Panc1 (cell line): Measurements from ENCODE around the gene RNASE12. TPM values are rescaled to one million over a fixed set of nuclear protein-coding genes. Genes with fewer than 3 reads are reported as not detected.

Experiments
- ATAC-seq: fragments of 200-7000 bp; cut with Tn5 transposase; 2 replicates; pipeline ENCODE4 v1.9.1; 2020; ENCODE audit warnings: mild to moderate bottlenecking, moderate library complexity
- BruUV-seq: library from RNA; stranded (reverse); fragments of 400-500 nt; replicated peaks from 2 replicates; lab custom pipeline; 2021; lab: Mats Ljungman, UMichigan
- CTCF ChIA-PET: fragments of 300-600 bp; sonication (Branson Sonifier 250); formaldehyde crosslinking; loops from one replicate; lab custom pipeline; 2022; ENCODE audit warnings: antibody characterized with exemption; lab: Charles Lee
- POLR2A ChIA-PET: fragments of 300-600 bp; sonication (Branson Sonifier 250); formaldehyde crosslinking; loops from one replicate; lab custom pipeline; 2022; ENCODE audit warnings: antibody characterized with exemption; lab: Charles Lee
- DNase-seq: peaks from one replicate; pipeline ENCODE4 v3.0.0-alpha.2; 2010; ENCODE audit warnings: low read depth, low spot score
- H3K27ac ChIP-seq: 2 replicates; pipeline ENCODE4 v1.5.1; 2011; ENCODE audit warnings: mild to moderate bottlenecking, low read length, inconsistent platforms
- H3K27me3 ChIP-seq: fragments of 200-500 bp; sonication (Bioruptor generic); 2 replicates; pipeline ENCODE4 v1.6.0; 2014; ENCODE audit warnings: low read length, inconsistent platforms; ENCODE audit not compliant: control insufficient read depth, insufficient read depth
- H3K36me3 ChIP-seq: fragments of 200-500 bp; sonication (Bioruptor generic); 2 replicates; pipeline ENCODE4 v1.5.1; 2014; ENCODE audit warnings: inconsistent platforms, mild to moderate bottlenecking, low read length, moderate library complexity; ENCODE audit not compliant: control insufficient read depth, insufficient read depth
- H3K4me1 ChIP-seq: 2 replicates; pipeline ENCODE4 v1.5.1; 2011; ENCODE audit warnings: inconsistent platforms, mild to moderate bottlenecking, low read length, moderate library complexity; ENCODE audit not compliant: control insufficient read depth, insufficient read depth
- H3K4me3 ChIP-seq, 2 experiments: 2 replicates each; pipeline ENCODE4 v1.5.1; 2011 to 2012; ENCODE audit warnings: low read depth in 2 of 2, low read length in 2 of 2, mild to moderate bottlenecking in 2 of 2, inconsistent platforms in 1 of 2, moderate library complexity in 1 of 2
- H3K9me3 ChIP-seq: fragments of 200-500 bp; sonication (Bioruptor generic); 2 replicates; pipeline ENCODE4 v1.5.1; 2014; ENCODE audit warnings: low read depth, mild to moderate bottlenecking, inconsistent platforms, low read length, moderate library complexity; ENCODE audit not compliant: control insufficient read depth, insufficient read depth
- POLR2AphosphoS5 ChIP-seq: IDR thresholded peaks from 2 replicates; pipeline ENCODE4 v1.6.1; 2012; ENCODE audit warnings: mild to moderate bottlenecking, low read depth, low read length, moderate library complexity
- SIN3A ChIP-seq: IDR thresholded peaks from 2 replicates; pipeline ENCODE4 v1.6.1; 2012; ENCODE audit warnings: low read depth, mild to moderate bottlenecking, low read length, moderate library complexity, borderline replicate concordance; ENCODE audit not compliant: insufficient read depth
- TCF7L2 ChIP-seq: IDR thresholded peaks from 2 replicates; pipeline ENCODE4 v1.6.1; 2011; ENCODE audit warnings: mild to moderate bottlenecking, low read depth, low read length, inconsistent platforms
- in situ Hi-C: cut with HindIII; loops from 2 replicates; pipeline ENCODE4 v1.10.0; 2016; ENCODE audit warnings: low sequenced_read_pairs, low pct_unique_long_range_greater_than_20kb
- intact Hi-C: fragments of 100-400 bp; cut with micrococcal nuclease; formaldehyde crosslinking; loops from one replicate; pipeline ENCODE4 v1.10.0; 2022; ENCODE audit not compliant: unreplicated experiment
- total RNA-seq: library from RNA; stranded (reverse); gene quantifications from one replicate; pipeline ENCODE4 v1.2.1, GENCODE V29; 2021; ENCODE audit not compliant: unreplicated experiment
- TF ChIP-seq, protein P1 (sequence below): fragments of 450-650 bp; IDR thresholded peaks from 2 replicates; pipeline ENCODE4 v1.5.1; 2017; ENCODE audit warnings: mild to moderate bottlenecking
- TF ChIP-seq, protein P2 (sequence below), 2 experiments: IDR thresholded peaks; 2 replicates each; pipeline ENCODE4 v1.6.1; 2011 to 2012; ENCODE audit warnings: low read depth in 2 of 2, control low read depth in 1 of 2, low read length in 1 of 2, mild to moderate bottlenecking in 1 of 2, moderate library complexity in 1 of 2; ENCODE audit not compliant: insufficient read depth in 1 of 2

Gene RNASE12
- total RNA-seq, 1 experiment from 2014 or later: not detected

DNA sequence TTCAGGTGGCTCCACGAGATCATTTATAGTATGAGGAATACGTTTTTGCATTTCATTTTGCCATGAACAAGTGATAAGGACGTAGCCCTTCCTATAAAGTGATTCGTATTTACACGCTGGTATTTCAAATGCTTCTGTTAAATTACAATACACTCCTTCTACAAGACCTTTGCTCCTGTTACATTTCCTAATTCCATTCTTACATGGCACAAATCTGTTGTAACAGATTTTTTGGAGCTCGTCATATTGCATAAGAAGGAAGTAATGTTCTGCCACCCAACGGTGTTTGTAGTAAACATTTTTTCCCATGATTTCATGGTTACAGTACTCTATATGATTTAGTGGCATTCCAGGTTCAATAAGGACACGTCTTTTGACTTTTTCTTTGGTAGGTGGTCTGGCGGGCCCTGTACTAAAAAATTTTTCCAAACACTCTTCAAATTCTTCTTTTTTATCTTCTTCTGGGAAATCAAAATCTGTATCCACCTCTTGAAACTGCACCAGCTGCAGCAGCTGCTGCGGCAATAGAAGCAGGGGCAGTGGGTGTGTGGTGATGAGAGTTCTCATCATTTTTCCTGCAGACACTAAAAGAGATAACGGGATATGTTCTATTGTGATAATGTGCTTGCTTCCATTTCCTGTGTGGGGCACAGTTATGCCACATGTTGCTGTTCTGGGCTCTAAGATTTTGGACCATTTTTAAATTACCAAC is 34.5 kb downstream of the RNASE12 start:
- DNase-seq (no peak), ATAC-seq (no peak)
- Histone ChIP-seq H3K4me1 (no peaks in the 10 kb centered on the region), H3K4me3 (no peak overlapping the region), H3K36me3 (no peaks in the 10 kb centered on the region), H3K27ac (no peak overlapping the region), H3K27me3 (no peaks in the 10 kb centered on the region), H3K9me3 (no peaks in the 10 kb centered on the region)
- ChIA-PET CTCF (no interaction called here), POLR2A (no interaction called here)
- no TSS peak for BruUV-seq
- TF ChIP-seq, protein P1, sequence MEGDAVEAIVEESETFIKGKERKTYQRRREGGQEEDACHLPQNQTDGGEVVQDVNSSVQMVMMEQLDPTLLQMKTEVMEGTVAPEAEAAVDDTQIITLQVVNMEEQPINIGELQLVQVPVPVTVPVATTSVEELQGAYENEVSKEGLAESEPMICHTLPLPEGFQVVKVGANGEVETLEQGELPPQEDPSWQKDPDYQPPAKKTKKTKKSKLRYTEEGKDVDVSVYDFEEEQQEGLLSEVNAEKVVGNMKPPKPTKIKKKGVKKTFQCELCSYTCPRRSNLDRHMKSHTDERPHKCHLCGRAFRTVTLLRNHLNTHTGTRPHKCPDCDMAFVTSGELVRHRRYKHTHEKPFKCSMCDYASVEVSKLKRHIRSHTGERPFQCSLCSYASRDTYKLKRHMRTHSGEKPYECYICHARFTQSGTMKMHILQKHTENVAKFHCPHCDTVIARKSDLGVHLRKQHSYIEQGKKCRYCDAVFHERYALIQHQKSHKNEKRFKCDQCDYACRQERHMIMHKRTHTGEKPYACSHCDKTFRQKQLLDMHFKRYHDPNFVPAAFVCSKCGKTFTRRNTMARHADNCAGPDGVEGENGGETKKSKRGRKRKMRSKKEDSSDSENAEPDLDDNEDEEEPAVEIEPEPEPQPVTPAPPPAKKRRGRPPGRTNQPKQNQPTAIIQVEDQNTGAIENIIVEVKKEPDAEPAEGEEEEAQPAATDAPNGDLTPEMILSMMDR: no peak
- TF ChIP-seq POLR2AphosphoS5 (no peak), TCF7L2 (no peak), SIN3A (no peak)
- TF ChIP-seq, protein P2, sequence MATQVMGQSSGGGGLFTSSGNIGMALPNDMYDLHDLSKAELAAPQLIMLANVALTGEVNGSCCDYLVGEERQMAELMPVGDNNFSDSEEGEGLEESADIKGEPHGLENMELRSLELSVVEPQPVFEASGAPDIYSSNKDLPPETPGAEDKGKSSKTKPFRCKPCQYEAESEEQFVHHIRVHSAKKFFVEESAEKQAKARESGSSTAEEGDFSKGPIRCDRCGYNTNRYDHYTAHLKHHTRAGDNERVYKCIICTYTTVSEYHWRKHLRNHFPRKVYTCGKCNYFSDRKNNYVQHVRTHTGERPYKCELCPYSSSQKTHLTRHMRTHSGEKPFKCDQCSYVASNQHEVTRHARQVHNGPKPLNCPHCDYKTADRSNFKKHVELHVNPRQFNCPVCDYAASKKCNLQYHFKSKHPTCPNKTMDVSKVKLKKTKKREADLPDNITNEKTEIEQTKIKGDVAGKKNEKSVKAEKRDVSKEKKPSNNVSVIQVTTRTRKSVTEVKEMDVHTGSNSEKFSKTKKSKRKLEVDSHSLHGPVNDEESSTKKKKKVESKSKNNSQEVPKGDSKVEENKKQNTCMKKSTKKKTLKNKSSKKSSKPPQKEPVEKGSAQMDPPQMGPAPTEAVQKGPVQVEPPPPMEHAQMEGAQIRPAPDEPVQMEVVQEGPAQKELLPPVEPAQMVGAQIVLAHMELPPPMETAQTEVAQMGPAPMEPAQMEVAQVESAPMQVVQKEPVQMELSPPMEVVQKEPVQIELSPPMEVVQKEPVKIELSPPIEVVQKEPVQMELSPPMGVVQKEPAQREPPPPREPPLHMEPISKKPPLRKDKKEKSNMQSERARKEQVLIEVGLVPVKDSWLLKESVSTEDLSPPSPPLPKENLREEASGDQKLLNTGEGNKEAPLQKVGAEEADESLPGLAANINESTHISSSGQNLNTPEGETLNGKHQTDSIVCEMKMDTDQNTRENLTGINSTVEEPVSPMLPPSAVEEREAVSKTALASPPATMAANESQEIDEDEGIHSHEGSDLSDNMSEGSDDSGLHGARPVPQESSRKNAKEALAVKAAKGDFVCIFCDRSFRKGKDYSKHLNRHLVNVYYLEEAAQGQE (IDR thresholded peaks at IDR 0.05; ENCODE audit: insufficient read depth in 1 of 2, low read depth in 2 of 2, low read length in 1 of 2): no peak
- intact Hi-C loops (no loop called here), in situ Hi-C loops (no loop called here)

DNA sequence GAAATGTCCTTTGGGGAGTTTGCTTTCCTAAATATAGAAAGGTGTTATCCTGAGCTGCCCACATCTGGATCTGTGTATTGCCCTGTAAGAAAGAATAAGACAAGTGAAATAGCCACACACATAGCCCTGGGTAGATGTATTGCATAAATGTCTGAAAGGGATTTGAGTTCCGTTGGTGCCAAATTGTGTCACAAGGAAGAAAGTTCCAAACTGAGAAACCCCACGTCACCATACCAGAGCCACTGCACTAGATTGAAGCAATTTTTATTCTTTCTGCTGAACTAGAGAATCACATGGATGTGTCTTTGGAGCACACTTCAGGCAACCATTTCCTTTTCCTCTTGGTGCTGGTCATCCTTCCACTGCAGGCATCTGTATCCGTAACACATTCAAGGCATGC is 35.3 kb downstream of the RNASE12 start:
- Histone ChIP-seq H3K36me3 (no peaks in the 10 kb centered on the region), H3K9me3 (no peaks in the 10 kb centered on the region), H3K4me1 (no peaks in the 10 kb centered on the region), H3K27me3 (no peaks in the 10 kb centered on the region), H3K4me3 (no peak overlapping the region), H3K27ac (no peak overlapping the region)
- in situ Hi-C loops: no loop called here
- BruUV-seq: no TSS peak
- POLR2A ChIA-PET: no interaction called here
- intact Hi-C loops: no loop called here
- ATAC-seq (no peak), DNase-seq (no peak)
- TF ChIP-seq POLR2AphosphoS5 (no peak), SIN3A (no peak), TCF7L2 (no peak)
- TF ChIP-seq, protein P1: no peak
- TF ChIP-seq, protein P2 (IDR thresholded peaks at IDR 0.05; ENCODE audit: insufficient read depth in 1 of 2, low read depth in 2 of 2, low read length in 1 of 2): no peak
- CTCF ChIA-PET: no interaction called here
